ENCODE measurements around the gene OR2V2.

Gene OR2V2

GRCh38 chr5:181145133-181145532 lies 2.3 kb upstream of the OR2V2 start:
- DNase-seq, result no peak

- no peak for DNase-seq
These were observed 2.0 kb downstream of the OR2V2 start for GRCh38 chr5:181149355-181149754.

DNA sequence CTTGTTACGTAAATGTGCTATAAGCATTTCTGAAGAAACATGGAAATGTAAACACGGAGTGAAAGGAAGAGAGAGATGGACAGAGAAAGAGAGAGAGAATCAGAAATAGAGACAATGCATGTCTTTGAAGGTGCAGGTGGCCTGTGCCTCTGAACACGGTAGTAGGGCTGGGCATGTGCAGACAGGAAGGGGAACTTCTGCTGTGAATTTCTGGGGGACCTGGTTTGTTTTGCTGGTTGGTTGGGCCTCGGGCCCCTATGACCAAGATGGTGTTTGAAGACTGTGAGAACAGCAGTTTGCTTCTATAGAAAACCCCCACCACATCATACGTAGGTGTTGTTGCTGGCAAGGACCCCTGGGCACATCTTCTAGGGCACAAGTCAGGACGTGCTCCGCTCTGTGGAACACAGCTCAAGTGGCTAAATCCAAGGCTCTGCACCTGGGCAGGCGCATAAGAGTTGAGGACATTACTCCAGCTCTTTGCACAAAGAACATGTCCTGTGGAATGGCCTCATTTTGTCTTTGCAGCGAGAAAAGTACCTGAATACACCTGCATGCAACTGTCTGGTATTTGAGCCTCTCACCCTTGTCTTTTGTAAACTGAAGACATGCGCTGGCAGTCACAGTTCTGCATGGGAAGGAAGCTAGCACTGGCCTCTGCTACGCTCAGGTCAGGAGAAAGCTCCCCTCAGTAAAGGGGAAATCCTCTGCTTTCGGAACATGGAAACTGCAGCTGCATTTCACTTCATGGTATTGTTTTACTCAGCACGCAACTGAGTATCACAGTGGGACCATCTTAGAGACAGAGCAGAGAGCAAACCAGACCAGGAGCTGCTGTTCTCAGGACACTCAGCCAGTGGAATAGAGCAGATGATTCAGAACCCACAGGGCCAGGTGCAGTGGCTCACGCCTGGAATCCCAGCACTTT lies 2.7 kb downstream of the OR2V2 start:
- no peak for DNase-seq

GRCh38 chr5:181151146-181151545 lies 3.8 kb downstream of the OR2V2 start:
- DNase-seq, result no peak

GRCh38 chr5:181152406-181152805 lies 5.0 kb downstream of the OR2V2 start:
- DNase-seq, result no peak

- no peak for DNase-seq
These were observed 6.4 kb downstream of the OR2V2 start for GRCh38 chr5:181153814-181154213.

GRCh38 chr5:181156758-181157157 lies 9.4 kb downstream of the OR2V2 start:
- no peak for DNase-seq

DNA sequence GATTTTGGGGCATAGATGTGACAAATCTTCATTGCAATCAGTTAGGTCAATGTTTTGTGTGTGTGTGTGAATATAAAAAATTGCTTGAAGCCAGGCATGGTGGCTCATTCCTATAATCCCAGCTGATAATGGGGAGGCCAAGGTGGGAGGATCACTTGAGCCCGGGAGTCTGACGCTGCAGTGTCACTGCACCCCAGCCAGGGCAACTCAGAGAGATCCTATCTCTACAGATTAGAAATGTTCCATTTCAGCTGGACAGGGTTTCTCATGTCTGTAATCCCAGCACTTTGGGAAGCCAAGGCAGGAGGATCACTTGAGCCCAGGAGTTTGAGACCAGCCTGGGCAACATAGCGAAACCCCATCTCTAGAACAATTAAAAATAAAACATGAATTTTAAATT lies 11.5 kb downstream of the OR2V2 start:
- DNase-seq, result no peak

DNA sequence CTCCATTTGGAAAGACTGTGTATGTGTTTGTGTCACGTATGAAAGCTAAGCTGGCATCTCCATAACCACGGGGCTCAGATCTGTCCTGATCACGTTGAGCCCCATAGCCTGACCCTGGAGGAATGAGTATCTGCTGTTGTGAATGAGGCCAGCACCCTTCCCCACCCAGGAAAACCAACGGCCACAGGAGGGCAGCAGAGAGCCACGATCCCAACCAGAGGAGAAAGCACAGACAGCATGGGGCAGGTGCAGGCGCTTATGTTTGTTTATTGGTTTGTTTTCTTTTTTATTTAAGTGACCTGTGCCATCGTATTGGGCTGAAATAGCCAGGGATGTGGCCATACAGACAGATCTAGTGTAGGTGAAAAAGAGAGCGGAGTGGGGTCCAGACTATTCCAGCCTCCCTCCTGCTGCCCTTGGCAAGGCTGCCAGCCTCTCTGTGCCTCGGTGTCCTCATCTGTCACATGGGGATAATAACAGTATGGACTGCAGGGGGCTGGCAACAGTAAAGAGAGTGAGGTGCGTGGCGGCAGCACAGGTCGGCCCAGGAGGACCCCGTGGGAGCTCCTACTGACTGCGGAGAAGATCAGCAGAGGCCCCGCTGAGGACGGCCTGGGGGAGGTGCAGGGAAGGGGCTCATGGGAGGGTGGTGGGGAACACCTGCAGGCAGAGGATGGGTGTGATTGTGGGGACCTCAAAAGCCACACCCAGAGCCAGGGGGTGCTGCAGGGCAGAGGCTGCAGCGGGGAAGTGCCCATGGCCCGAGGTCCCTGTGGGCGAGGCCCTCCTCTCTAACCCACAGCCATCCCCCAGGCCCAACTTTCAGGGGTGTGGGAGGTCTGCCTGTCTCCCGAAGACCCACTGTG lies 12.1 kb downstream of the OR2V2 start:
- DNase-seq, result peak; percentile 95 to 98

- DNase-seq, result peak; percentile 64 to 72
These were observed 12.9 kb downstream of the OR2V2 start for GRCh38 chr5:181160152-181160754.

GRCh38 chr5:181160755-181161533 lies 13.6 kb downstream of the OR2V2 start:
- peak in 1 of 2 donors; percentile 58 for DNase-seq

DNA sequence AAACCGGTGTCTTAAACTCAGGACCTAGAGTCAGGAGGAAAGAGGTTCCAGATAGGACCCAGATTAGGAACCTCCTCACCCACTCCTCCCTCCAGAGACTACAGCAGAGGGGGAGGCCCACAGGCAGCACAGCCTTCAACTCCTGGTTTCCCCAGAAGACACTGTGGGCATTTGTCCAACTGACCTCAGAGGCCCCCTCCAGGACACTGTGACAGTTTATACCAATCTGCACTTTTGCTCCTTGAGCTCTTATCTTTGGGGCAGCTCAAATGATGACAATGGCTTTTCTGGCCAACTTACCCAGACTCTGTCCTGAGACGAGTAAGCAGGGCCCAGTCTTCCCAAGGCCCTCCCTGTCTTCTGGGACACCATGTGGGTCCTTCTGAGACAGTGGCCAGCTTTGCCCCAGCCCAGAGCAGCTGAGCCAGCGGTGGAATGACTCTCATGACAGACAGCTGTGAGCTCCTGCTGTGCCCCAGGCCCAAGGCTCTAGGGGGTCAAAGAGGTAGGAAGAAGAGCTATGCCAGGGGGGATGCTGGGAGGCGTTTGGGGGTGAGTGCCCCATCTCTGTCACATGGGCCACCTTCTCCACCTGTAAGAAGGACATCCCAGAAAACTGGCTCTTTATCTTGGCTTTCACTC lies 14.3 kb downstream of the OR2V2 start:
- DNase-seq, result no peak

- DNase-seq, result no peak
These were observed 16.2 kb downstream of the OR2V2 start for GRCh38 chr5:181163487-181164075.

DNA sequence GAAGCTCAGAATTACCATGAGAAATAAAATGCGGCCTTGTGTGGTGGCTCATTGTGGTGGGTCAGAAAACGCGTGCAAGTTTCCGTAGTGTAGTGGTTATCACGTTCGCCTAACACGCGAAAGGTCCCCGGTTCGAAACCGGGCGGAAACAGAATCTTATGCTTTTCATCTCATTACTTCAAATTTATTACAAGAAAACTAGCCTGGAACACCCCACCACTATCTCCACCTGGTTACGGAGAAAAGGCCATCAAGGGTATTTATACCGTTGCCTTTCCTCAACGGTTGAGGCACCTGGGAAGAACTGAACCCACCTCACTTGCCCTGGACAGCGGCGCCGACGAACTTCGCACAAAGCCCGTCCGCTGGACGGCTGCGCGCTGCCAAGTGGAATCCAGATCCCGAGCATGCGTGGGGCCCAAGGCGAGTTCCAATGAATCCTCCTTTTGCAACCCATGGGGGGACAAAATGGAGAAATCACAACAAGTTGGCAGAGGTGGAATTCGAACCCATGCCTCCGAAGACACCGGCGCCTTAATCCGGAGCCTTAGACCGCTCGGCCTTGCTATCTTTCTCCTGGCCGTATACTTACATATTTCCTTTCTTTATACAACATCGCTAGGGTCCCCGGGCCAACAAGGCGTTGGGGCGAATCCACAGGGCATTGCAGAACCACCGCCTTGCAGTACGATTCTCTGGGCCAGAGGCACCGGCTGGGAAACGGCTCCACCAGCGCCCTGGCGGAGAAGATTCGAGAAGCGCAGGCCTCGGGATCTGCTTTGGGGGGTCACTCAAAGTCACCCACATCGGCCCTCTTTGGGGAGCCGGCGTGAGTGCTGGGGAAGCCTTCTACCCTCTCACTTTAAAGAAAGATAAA lies 16.9 kb downstream of the OR2V2 start:
- no peak for DNase-seq

GRCh38 chr5:181166812-181167733 lies 19.7 kb downstream of the OR2V2 start:
- no peak for DNase-seq

GRCh38 chr5:181167814-181168488 lies 20.6 kb downstream of the OR2V2 start:
- peak in 1 of 2 donors; percentile 39 for DNase-seq

GRCh38 chr5:181168595-181169118 lies 21.3 kb downstream of the OR2V2 start:
- DNase-seq, result no peak

GRCh38 chr5:181169459-181170236 lies 22.3 kb downstream of the OR2V2 start:
- DNase-seq, result peak; percentile 88

Data from stimulated activated CD4-positive, alpha-beta T cell treated with anti-CD3 and anti-CD28 coated beads, Interleukin-2, amount 100 ng/mL, for 48 hours (primary cell).